Measurements from ENCODE around the gene CPNE5. TPM values are rescaled to one million over a fixed set of nuclear protein-coding genes. Genes with fewer than 3 reads are reported as not detected.

The CPNE5 gene
- total RNA-seq, 1 experiment from 2014 or later: not detected

DNA sequence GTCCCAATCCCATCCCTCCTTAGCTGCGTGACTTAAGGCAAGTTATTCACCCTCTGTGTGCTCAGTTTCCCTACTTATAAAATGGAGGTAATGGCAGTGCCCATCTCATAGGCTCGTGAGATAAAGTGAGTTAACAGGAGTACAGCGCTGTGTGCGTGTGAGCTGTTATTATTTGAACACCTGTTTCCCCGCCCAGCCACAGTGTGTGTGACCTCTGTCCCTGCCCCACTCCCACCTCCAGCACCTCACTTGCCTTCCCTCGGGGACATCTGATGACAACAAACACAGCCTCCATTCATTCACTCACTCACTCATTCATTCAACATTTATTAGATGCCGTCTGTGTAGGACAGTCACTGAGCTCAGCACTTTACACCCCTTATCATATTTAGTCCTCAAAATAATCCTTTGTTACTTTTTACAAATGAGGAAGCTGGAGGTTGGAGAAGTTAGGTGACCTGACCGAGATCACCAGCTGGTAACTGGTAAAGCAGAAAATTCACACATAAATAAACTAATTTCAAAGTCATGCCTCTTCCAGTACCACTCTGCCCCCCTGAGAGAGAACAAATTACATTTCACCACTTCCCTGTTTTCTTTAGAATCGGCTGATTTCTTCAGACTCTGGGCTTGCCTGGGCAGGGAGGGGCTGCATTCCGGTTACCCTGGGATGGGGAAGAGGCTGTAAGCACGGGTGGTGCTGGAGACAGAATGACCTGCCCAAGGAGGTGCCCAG, 58.6 kb downstream of the CPNE5 start:
- ChIA-PET CTCF (interaction anchor here (0.5 to 1.0 kb wide), 2 partner anchors 12 to 46 kb away, joined by 3 read pairs; no protein-coding TSS in a partner anchor), POLR2A (ENCODE audit: unreplicated experiment) (no interaction called here)
- Histone ChIP-seq H3K9me2 (replicated peaks; ENCODE audit: low read length) (no peaks in the 10 kb centered on the region), H3K9me3 (ENCODE audit: low read length) (no peaks in the 10 kb centered on the region), H3K27me3 (ENCODE audit: low read length) (0 out of 2 replicates have a peak, but pooled peaks cover 10% of the 10 kb centered on the region), H3K4me2 (ENCODE audit: low read length) (no peak overlapping the region), H3K4me1 (ENCODE audit: insufficient read depth, low read length) (no peaks in the 10 kb centered on the region), H3K36me3 (ENCODE audit: low read depth, low read length) (no peaks in the 10 kb centered on the region), H4K20me1 (ENCODE audit: low read length) (no peaks in the 10 kb centered on the region), H3K79me2 (ENCODE audit: low read length) (no peaks in the 10 kb centered on the region), H3K27ac (ENCODE audit: low read length) (no peak overlapping the region), H3K4me3 (ENCODE audit: low read length) (no peak overlapping the region), H3K9ac (ENCODE audit: low read length) (no peak overlapping the region), H2AFZ (ENCODE audit: low read length) (no peak overlapping the region), H3F3A (ENCODE audit: low read length, unreplicated experiment) (no peaks in the 10 kb centered on the region)
- ATAC-seq (no peak), DNase-seq (no peak)
- TF ChIP-seq, protein P1, sequence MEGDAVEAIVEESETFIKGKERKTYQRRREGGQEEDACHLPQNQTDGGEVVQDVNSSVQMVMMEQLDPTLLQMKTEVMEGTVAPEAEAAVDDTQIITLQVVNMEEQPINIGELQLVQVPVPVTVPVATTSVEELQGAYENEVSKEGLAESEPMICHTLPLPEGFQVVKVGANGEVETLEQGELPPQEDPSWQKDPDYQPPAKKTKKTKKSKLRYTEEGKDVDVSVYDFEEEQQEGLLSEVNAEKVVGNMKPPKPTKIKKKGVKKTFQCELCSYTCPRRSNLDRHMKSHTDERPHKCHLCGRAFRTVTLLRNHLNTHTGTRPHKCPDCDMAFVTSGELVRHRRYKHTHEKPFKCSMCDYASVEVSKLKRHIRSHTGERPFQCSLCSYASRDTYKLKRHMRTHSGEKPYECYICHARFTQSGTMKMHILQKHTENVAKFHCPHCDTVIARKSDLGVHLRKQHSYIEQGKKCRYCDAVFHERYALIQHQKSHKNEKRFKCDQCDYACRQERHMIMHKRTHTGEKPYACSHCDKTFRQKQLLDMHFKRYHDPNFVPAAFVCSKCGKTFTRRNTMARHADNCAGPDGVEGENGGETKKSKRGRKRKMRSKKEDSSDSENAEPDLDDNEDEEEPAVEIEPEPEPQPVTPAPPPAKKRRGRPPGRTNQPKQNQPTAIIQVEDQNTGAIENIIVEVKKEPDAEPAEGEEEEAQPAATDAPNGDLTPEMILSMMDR (conservative IDR thresholded peaks at IDR 0.05; ENCODE audit: low read depth, low read length): no peak
- TF ChIP-seq EZH2phosphoT487 (IDR thresholded peaks at IDR 0.05; ENCODE audit: borderline replicate concordance, low read length): no peak
- TF ChIP-seq EZH2 (IDR thresholded peaks at IDR 0.05; ENCODE audit: low read length, unreplicated experiment): no peak
- intact Hi-C loops (cut with micrococcal nuclease): no loop called here
- BruUV-seq (replicated peaks): no TSS peak

DNA sequence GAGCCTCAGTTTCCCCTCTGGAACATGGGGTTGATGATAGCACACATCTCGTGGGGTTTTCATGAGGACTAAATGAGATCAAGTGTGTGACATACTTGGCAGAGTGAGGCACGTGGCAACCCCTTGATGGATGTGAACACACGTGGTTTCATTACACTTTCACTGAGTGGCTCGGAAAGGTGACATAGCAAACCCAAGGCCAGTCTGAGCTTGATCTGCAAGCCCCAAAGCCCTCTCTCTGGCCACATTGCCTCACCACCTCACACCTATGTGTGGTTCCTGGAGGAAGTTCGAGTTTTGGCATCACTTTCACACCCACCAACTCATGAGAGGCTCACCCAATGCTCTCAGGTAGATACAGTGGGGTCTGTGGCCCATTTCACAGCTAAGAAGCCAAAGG, 60.0 kb downstream of the CPNE5 start:
- H3K4me1 ChIP-seq (ENCODE audit: insufficient read depth, low read length): no peaks in the 10 kb centered on the region
- H3K9me2 ChIP-seq (replicated peaks; ENCODE audit: low read length): no peaks in the 10 kb centered on the region
- ChIA-PET POLR2A (ENCODE audit: unreplicated experiment) (no interaction called here), CTCF (no interaction called here)
- ATAC-seq (no peak), DNase-seq (no peak)
- H3K27me3 ChIP-seq (ENCODE audit: low read length): 0 out of 2 replicates have a peak, but pooled peaks cover 10% of the 10 kb centered on the region
- no peak overlapping the region for H3K27ac ChIP-seq (ENCODE audit: low read length)
- BruUV-seq (replicated peaks): no TSS peak
- H3K4me3 ChIP-seq (ENCODE audit: low read length): no peak overlapping the region
- no peaks in the 10 kb centered on the region for H3K36me3 ChIP-seq (ENCODE audit: low read depth, low read length)
- intact Hi-C loops (cut with micrococcal nuclease): no loop called here
- H3F3A ChIP-seq (ENCODE audit: low read length, unreplicated experiment): no peaks in the 10 kb centered on the region
- no peaks in the 10 kb centered on the region for H3K9me3 ChIP-seq (ENCODE audit: low read length)
- no peak overlapping the region for H3K9ac ChIP-seq (ENCODE audit: low read length)
- H4K20me1 ChIP-seq (ENCODE audit: low read length): no peaks in the 10 kb centered on the region
- no peak overlapping the region for H3K4me2 ChIP-seq (ENCODE audit: low read length)
- TF ChIP-seq EZH2 (IDR thresholded peaks at IDR 0.05; ENCODE audit: low read length, unreplicated experiment) (no peak), EZH2phosphoT487 (IDR thresholded peaks at IDR 0.05; ENCODE audit: borderline replicate concordance, low read length) (no peak)
- TF ChIP-seq, protein P1 (conservative IDR thresholded peaks at IDR 0.05; ENCODE audit: low read depth, low read length): no peak
- no peak overlapping the region for H2AFZ ChIP-seq (ENCODE audit: low read length)
- no peaks in the 10 kb centered on the region for H3K79me2 ChIP-seq (ENCODE audit: low read length)

DNA sequence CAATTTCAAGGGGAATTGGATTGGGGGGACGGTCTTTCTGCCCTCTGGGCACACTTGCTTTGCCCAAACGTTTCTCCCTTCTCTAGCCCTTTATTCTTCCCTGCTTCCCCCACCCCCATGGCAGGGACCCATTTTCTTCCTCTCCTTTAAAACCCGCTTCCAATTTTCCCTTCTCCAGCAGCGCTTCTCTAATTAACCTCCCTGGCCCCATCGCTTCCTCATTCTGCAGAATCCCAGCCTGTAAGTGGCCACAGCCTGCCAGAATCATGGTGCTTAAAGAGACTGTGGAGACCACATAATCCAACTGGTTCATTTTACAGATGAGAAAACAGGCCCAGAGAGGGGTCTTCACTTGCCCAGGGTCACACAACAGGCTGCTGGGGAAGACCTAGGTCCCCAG, 61.4 kb downstream of the CPNE5 start:
- Histone ChIP-seq H3K79me2 (ENCODE audit: low read length) (no peaks in the 10 kb centered on the region), H3K4me1 (ENCODE audit: insufficient read depth, low read length) (no peaks in the 10 kb centered on the region), H3K36me3 (ENCODE audit: low read depth, low read length) (no peaks in the 10 kb centered on the region), H4K20me1 (ENCODE audit: low read length) (no peaks in the 10 kb centered on the region), H3K4me2 (ENCODE audit: low read length) (no peak overlapping the region), H3K9me3 (ENCODE audit: low read length) (no peaks in the 10 kb centered on the region), H3K4me3 (ENCODE audit: low read length) (no peak overlapping the region), H3K27me3 (ENCODE audit: low read length) (0 out of 2 replicates have a peak, but pooled peaks cover 10% of the 10 kb centered on the region), H3K27ac (ENCODE audit: low read length) (no peak overlapping the region), H3F3A (ENCODE audit: low read length, unreplicated experiment) (no peaks in the 10 kb centered on the region), H2AFZ (ENCODE audit: low read length) (no peak overlapping the region), H3K9me2 (replicated peaks; ENCODE audit: low read length) (no peaks in the 10 kb centered on the region), H3K9ac (ENCODE audit: low read length) (no peak overlapping the region)
- ChIA-PET CTCF (no interaction called here), POLR2A (ENCODE audit: unreplicated experiment) (no interaction called here)
- no TSS peak for BruUV-seq (replicated peaks)
- intact Hi-C loops (cut with micrococcal nuclease): no loop called here
- ATAC-seq: no peak
- DNase-seq: no peak
- TF ChIP-seq, protein P1 (conservative IDR thresholded peaks at IDR 0.05; ENCODE audit: low read depth, low read length): no peak
- TF ChIP-seq EZH2phosphoT487 (IDR thresholded peaks at IDR 0.05; ENCODE audit: borderline replicate concordance, low read length): no peak
- TF ChIP-seq EZH2 (IDR thresholded peaks at IDR 0.05; ENCODE audit: low read length, unreplicated experiment): no peak
